Esophagus muscularis mucosa (tissue), 4 donors: ENCODE results near the gene DOCK11.

Experiments
- CTCF ChIP-seq, 3 experiments: fragments of 200-600 bp in 2 of 3; fragments of 450-650 bp in 1 of 3; sonication (generic) in 2 of 3; IDR thresholded peaks; one replicate each; pipeline ENCODE4 v1.5.1; 2017 to 2019; ENCODE audit warnings: antibody characterized with exemption in 3 of 3, mild to moderate bottlenecking in 2 of 3, moderate library complexity in 1 of 3
- EP300 ChIP-seq: sonication (generic); formaldehyde crosslinking; IDR thresholded peaks from one replicate; pipeline ENCODE4 v1.6.1; 2017; ENCODE audit warnings: antibody characterized with exemption
- POLR2A ChIP-seq: fragments of 450-650 bp; IDR thresholded peaks from one replicate; pipeline ENCODE4 v1.6.1; 2017; ENCODE audit warnings: antibody characterized with exemption, moderate library complexity, mild to moderate bottlenecking, low read depth
- POLR2AphosphoS5 ChIP-seq, 2 donors: sonication (generic); formaldehyde crosslinking; IDR thresholded peaks; one replicate each; pipeline ENCODE4 v1.6.1; 2017; ENCODE audit warnings: antibody characterized with exemption in 2 of 2

DNA sequence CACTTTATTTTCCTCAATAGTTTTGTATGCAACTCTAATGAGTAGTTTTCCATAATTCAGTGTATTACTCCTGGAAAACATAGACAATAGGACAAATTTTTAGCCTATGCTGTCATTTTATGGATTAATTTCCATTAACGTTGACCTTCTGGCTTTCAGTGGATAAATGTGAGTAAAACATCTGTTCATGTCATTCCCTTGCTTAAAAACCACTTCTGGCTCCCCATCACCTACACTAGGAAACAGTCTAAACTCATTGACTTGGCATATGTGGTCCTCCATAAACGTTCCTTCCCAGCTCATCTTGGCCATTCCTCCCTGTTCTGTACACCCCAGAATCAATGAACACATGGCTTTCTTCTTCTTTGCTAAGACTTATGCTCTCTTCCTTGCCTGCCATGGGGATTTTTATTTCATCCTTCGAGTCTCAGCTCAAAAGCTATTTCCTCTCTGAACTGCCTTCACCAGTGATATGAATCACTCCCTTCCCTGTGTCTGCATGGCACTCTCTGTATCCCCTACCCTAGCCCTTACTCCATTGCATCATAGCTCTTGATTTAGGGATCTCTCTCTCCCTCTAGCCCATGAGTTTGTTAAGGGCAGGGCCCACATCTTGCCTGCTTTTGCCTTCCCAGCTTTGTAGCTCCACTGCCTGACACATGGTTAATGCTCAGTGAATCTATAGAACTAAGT is 34.8 kb downstream of the DOCK11 start:
- no peak for TF ChIP-seq CTCF (IDR thresholded peaks at IDR 0.05)
- TF ChIP-seq POLR2AphosphoS5 (IDR thresholded peaks at IDR 0.05), result peak in 1 of 2 donors; percentile 19
- no peak for TF ChIP-seq EP300
- TF ChIP-seq POLR2A, result no peak
